HG03064 (cell line): ENCODE data around the gene TYSND1.
"Not testable (repeated sequence)": the region's sequence is repeated elsewhere in the genome, so short reads cannot be mapped to it uniquely, and the experiment has no call there.

Source experiments
- ATAC-seq: cut with Tn5 transposase; IDR thresholded peaks from one replicate; pipeline ENCODE4 v1.9.1; 2021; ENCODE audit warnings: low read depth; ENCODE audit not compliant: unreplicated experiment

The TYSND1 gene

DNA sequence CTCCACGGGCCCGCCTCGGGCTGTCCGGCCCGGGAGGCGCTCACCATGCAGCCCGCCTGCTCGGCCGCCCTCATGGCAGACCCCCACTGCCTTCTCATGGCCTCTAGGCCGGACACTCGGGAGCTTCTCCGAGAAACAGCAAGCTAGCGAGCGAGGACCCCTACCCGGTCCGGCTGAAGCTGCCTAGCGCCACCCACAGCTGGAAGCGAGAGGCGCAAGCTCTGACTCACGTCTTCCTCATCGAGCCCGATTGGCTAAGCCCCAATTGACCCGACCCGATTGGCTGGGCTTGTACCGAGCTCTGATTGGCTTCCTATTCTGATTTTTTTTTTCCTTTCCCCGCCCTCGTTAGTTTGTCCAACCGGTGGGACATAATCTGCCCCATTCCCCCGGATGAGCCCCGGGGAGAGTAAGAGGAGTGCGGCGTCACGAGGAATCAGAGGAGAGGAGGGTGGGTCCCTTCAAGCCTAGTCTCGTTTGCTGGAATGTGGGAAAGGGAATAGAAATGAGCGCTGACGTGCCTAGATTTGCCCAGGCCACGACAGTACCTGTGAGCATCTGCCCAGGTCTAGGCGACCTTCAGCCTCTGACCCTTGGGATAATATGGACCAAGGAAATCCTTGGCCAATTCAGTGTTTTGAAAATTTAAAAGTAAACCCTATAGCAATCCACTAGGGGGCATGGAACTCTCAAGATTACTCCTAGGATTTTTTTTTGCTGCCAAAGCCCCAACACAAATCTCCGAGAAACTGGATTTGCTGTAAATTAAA lies at the start of gene TYSND1:
Gene TYSND1, minus strand, starts transcription at position 212 of the 770 bp plus-strand sequence. Its CDS starts 114 bp downstream, at position 98.
- ATAC-seq: peak; percentile 88

GRCh38 chr10:70193391-70193844 lies 46.9 kb upstream of the TYSND1 start:
- ATAC-seq: no peak

DNA sequence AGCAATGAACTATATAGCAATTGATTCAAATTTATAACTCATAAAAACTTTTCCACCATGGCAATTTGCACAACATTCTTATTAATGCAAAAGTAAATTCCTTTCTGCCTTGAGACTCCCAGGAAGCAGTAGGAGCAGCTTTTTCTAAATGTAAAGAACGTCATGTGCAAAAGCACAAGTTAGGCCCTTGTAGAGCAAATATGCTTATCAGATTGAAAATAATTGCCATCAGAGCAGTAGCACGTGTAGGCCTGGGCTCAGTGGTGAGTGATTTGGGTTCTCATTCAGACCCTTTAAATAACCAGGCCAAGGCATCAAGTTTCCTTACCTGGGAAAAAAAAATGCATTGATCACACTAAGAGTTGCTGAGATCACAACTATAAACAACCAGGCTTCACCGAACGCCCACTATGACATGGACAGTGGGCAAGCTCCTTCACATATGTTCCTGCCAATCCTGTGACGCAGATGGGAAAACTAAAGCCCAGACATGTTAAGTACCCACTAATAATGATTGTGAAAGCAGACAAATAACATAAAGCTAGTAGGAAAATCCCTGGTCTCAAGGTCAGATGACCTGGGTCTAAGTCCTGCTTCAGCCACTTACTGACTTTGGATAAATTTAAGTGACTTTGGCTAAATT lies 45.9 kb upstream of the TYSND1 start:
- ATAC-seq: no peak

DNA sequence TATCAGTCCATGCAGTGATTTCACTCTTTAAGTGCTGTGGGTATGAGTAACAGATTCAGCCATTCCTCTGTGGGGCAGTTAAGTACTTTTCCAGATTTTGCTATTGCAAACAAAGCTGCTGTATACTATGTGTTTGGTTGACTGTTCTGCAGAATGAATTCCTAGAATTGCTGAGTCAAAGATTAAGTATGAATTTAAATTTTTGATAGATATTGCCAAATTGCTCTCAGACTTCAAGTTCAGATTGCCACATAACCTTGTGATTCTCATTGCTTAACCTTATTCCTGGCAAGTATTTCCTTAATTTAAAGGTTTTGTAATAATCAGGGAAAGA lies 45.4 kb upstream of the TYSND1 start:
- ATAC-seq: no peak

GRCh38 chr10:70191161-70191971 lies 44.9 kb upstream of the TYSND1 start:
- no peak for ATAC-seq

GRCh38 chr10:70190581-70190980 lies 44.1 kb upstream of the TYSND1 start:
- ATAC-seq: no peak

GRCh38 chr10:70190102-70190501 lies 43.6 kb upstream of the TYSND1 start:
- ATAC-seq: no peak

DNA sequence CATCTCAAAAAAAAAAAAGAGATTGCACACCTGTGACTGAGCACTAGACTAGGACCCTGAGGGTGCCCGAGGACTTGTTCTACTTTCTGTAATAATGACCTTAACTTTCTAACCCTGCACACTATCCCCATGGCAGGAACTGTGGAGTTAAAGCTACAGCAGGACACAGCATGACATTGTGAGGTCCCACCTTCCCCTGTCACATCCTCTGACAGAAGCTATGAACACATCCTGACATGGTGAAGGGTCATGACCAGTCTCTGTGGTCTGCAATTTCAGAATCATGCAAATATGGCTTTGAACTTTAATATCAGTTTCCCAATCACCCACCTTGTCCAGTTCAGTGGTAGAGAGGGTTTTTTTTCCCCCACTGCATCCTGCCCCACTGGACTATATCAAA lies 42.3 kb upstream of the TYSND1 start:
- no peak for ATAC-seq

DNA sequence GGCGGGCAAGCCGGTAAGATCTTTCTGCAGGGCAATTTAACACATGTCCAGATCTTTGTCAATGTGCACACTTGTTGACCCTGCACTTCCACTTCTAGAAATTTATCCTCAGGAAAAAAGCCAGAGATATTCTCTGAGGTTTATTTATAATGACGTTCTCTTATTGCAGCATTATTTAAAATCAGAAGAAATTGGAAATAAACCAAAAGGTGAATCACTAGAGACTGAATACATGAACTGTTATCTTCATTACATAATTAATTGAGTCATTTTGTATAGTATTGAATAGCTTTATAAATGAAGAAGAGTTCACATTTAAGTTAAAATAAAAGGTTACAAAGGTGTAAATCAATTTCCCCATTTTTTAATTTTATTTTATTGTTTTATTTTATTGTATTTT lies 40.1 kb upstream of the TYSND1 start:
- ATAC-seq: no peak

GRCh38 chr10:70186090-70186489 lies 39.6 kb upstream of the TYSND1 start:
- ATAC-seq: no peak

GRCh38 chr10:70183304-70183703 lies 36.8 kb upstream of the TYSND1 start:
- ATAC-seq: no peak

DNA sequence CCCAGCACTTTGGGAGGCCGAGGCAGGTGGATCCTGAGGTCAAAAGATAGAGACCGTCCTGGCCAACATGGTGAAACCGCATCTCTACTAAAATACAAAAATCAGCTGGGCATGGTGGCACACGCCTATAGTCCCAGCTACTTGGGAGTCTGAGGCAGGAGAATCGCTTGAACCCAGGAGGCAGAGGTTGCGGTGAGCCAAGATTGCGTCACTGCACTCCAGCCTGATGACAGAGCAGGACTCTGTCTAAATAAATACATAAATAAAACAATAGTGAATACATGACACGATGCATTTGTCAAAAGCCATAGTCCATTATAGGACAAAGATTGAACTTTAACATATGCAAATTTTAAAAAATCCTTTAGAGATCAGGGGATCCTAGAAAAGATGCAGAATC lies 32.7 kb upstream of the TYSND1 start:
- ATAC-seq: not testable (repeated sequence)

DNA sequence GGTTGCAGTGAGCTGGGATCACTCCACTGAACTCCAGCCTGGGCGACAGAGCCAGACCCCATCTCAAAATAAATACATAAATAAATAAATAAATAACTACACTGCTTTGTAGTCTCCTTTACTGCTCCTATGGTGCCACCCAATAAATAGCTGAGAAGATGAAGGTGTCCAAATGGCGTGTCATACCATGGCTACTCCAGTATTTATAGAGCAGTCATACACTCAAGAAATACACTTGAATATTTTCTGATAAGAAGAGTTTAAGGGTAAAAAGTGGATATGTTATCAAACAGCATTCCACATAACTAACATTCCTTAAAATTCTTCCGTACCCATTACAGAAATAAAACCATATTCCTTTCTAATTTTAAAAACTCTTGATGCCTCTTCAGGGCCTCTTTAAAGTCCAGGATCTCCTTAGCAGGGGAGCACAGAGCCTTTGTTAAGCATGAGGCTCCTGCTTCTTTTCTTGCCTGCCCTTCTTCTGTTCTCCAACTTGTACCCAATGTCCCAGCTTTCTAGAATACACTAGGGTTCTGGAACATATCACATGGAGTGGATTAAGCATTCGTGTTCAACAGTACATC lies 31.7 kb upstream of the TYSND1 start:
- ATAC-seq: no peak

DNA sequence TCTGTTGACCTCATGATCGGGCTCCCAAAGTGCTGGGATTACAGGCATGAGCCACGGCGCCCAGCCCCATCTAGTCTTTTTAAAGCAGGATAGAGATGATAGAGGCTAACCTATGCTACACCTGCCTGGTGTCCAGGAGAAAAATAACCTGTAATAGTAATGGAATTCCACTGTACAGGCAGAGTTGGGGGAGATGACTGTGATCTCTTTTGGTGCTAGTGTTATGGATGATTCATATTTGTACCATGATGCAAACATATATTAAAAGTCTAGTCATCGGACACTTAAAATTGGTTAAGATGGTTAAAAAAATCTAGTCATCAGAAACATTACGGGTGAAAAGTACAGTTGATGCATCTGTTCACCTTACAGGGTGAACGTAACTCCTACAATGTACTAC lies 29.9 kb upstream of the TYSND1 start:
- no peak for ATAC-seq

GRCh38 chr10:70175516-70175915 lies 29.0 kb upstream of the TYSND1 start:
- ATAC-seq: no peak

- ATAC-seq: no peak
Measured at GRCh38 chr10:70174058-70174741, 27.7 kb upstream of the TYSND1 start.

DNA sequence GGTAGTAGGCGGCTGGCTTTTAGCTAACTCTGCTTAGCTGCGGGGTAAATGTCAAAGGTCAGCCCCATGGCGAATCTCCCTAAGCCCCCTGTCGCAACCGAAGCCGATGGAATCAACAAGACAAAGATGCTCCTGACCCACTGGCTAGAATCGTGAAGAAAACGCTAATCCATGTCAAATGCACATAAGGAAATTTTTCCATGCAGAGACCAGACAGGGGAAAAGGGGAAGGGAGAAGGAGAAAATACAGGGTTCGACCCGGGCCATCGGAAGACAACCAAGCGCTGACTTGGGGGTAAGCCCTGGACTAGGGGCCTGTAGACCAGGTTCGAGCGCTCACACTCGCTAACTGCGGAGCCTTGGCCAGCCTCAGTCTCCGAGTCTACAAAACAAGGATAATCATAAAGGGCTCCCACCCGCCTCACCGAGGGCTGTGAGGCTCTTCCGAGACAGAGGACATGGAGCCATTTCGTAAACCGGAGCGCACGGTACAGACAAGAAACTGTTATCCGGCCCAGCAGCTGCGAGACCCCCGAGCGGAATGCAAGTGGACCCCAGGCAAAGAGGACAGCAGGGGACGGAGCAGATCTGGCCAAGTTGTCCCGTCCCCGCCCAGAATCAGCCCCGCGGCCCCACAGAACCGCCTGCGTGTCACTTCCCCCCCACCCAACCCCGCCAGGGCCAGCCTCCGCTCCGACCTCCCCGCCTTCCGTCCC lies 23.3 kb upstream of the TYSND1 start:
- ATAC-seq: no peak

DNA sequence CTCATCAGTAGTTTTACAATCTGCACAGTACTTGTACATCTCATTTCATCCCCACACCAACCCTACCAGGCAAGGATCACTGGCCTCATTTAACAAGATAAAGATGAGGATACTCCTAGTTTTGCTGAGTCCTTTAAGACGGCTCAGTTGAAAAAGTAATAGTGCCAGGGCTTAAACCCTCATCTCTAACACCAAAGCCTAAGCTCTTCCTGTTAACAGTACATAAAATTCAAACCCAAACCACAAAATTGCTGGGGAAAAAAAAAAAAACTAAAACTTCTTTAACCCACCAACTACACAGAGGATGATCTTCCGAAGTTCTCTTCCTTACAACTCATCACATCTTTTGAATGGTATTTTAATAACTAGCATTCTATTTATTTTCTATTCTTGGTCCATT lies 22.5 kb upstream of the TYSND1 start:
- no peak for ATAC-seq

GRCh38 chr10:70167246-70167645 lies 20.7 kb upstream of the TYSND1 start:
- ATAC-seq: no peak

DNA sequence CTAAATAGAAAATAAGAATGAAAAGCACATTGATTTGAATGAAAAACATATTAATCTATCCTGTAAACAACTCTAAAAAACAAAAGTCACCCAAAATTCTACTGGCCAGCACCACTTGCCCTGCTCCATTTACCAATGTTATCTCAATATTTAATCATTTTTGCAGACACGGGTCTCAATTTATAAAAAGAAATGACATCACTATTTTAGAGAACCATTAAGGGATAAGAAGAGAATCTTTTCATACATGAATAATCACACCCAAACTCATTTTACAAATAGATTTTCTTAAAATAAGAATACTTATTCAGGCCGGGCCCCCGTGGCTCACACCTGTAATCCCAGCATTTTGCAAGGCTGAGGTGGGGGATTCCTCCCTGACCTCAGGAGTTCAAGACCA lies 19.9 kb upstream of the TYSND1 start:
- ATAC-seq: no peak
